Upper lobe of right lung (tissue), 1 donor: ENCODE results near the gene BNIPL. TPM values are rescaled to one million over a fixed set of nuclear protein-coding genes. Genes with fewer than 3 reads are reported as not detected.

ENCODE experiments used
- ATAC-seq: fragments of 200-7000 bp; cut with Tn5 transposase; one replicate; pipeline ENCODE4 v1.9.1; 2020; ENCODE audit warnings: mild to moderate bottlenecking, moderate library complexity
- DNase-seq: peaks from one replicate; pipeline ENCODE4 v3.0.0-alpha.2; 2020
- H3K27ac ChIP-seq: fragments of 200-600 bp; one replicate; pipeline ENCODE4 v1.8.0; 2022
- H3K27me3 ChIP-seq: fragments of 200-600 bp; one replicate; pipeline ENCODE4 v1.8.0; 2022; ENCODE audit warnings: mild to moderate bottlenecking
- H3K36me3 ChIP-seq: fragments of 200-600 bp; one replicate; pipeline ENCODE4 v1.8.0; 2022
- H3K4me1 ChIP-seq: fragments of 200-600 bp; one replicate; pipeline ENCODE4 v1.8.0; 2022
- H3K4me3 ChIP-seq: fragments of 200-600 bp; one replicate; pipeline ENCODE4 v1.8.0; 2022; ENCODE audit warnings: mild to moderate bottlenecking
- H3K9me3 ChIP-seq: fragments of 200-600 bp; one replicate; pipeline ENCODE4 v1.8.0; 2022
- CTCF ChIP-seq: fragments of 200-600 bp; IDR thresholded peaks from one replicate; pipeline ENCODE4 v1.8.0; 2022; ENCODE audit warnings: antibody characterized with exemption
- intact Hi-C: fragments of 100-400 bp; cut with DNase I; formaldehyde crosslinking; loops from one replicate; pipeline ENCODE4 v1.11.0; 2022
- long read RNA-seq: library from polyadenylated mRNA; unstranded; transcript quantifications from one replicate; pipeline ENCODE4 v2.0.0, GENCODE V29; 2021
- total RNA-seq: library from RNA; stranded (reverse); fragmentation: NEBNext Ultra II Directional; extraction: Animal tissue kit (Norgen Biotek cat#: 25700); gene quantifications from one replicate; pipeline ENCODE4 v1.2.1, GENCODE V29; 2021
- donor health status: DM: no; HTN: yes; CAD: no; lungs with severe emphysema.

The BNIPL gene
- 5.2 TPM for total RNA-seq
- long read RNA-seq, partial matches to known transcripts: 0 of 1 reads
- long read RNA-seq, other reads (novel, unspliced or antisense): 1 of 1 reads

- no peak within 1 kb of the TSS for H3K4me3 ChIP-seq
- no peak for TF ChIP-seq CTCF
- no peaks in the 10 kb centered on the region for H3K27me3 ChIP-seq
- peak within 1 kb of the TSS; percentile 42 for H3K27ac ChIP-seq
- H3K9me3 ChIP-seq: no peaks in the 10 kb centered on the region
- ATAC-seq: peak; percentile 88
- peaks cover 35% of the 10 kb centered on the region for H3K36me3 ChIP-seq
- intact Hi-C loops: no loop called here
- no peak for DNase-seq
- H3K4me1 ChIP-seq: no peaks in the 10 kb centered on the region
Measured at GRCh38 chr1:151036356-151036755, at the start of gene BNIPL. TSS of gene BNIPL (plus strand) at chr1:151036586. CDS start at chr1:151036726, 140 bp downstream.

DNA sequence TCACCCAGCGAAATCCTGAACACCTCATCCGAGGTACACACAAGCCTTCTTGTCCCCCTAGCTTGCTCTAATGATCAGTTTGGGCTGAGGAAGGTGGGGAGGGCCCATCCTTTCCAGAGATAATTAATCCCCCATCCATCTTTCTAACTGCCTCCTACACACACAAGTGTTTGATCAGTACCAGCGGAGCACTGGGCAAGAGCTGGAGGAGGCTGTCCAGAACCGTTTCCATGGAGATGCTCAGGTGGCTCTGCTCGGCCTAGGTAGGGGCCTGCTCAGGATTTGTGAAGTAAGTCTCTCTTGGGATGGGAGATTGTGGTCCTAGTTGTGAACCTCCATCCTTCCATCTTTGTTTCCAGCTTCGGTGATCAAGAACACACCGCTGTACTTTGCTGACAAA, 48.5 kb upstream of the BNIPL start:
- intact Hi-C loops: no loop called here
- TF ChIP-seq CTCF: no peak
- no peak overlapping the region for H3K4me3 ChIP-seq
- H3K9me3 ChIP-seq: no peaks in the 10 kb centered on the region
- DNase-seq (no peak), ATAC-seq (no peak)
- H3K27ac ChIP-seq: no peak overlapping the region
- H3K4me1 ChIP-seq: no peaks in the 10 kb centered on the region
- no peaks in the 10 kb centered on the region for H3K27me3 ChIP-seq
- no peaks in the 10 kb centered on the region for H3K36me3 ChIP-seq

GRCh38 chr1:150992626-150993025, 43.8 kb upstream of the BNIPL start:
- Histone ChIP-seq H3K9me3 (no peaks in the 10 kb centered on the region), H3K27ac (no peak overlapping the region), H3K36me3 (peaks cover 10% of the 10 kb centered on the region), H3K4me1 (peaks cover 4% of the 10 kb centered on the region), H3K27me3 (no peaks in the 10 kb centered on the region), H3K4me3 (no peak overlapping the region)
- intact Hi-C loops: no loop called here
- ATAC-seq (no peak), DNase-seq (no peak)
- no peak for TF ChIP-seq CTCF

DNA sequence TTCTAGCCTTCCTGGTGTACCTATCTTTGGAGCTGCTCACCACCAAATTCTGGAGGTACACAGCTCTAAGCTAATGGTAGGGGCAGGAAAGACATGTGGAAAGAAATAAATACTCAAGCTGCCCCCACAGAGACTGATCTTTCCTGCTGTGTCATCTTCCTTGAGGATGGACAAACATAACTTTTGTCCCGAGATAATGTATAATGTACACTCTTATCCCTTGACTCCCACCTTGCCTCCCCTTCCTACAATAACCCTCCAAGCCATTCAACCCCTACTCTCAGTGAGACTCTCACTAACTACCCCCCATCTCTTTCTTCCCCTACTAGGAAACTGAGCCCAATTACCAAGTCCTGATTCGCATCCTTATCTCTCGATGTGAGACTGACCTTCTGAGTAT, 42.1 kb upstream of the BNIPL start:
- intact Hi-C loops: no loop called here
- H3K9me3 ChIP-seq: no peaks in the 10 kb centered on the region
- no peak overlapping the region for H3K27ac ChIP-seq
- H3K27me3 ChIP-seq: no peaks in the 10 kb centered on the region
- H3K36me3 ChIP-seq: peaks cover 27% of the 10 kb centered on the region
- H3K4me1 ChIP-seq: peaks cover 4% of the 10 kb centered on the region
- no peak for DNase-seq
- TF ChIP-seq CTCF: no peak
- ATAC-seq: no peak
- H3K4me3 ChIP-seq: no peak overlapping the region

GRCh38 chr1:150995460-150995859, 40.9 kb upstream of the BNIPL start:
- intact Hi-C loops: no loop called here
- ATAC-seq (no peak), DNase-seq (no peak)
- no peaks in the 10 kb centered on the region for H3K9me3 ChIP-seq
- no peak overlapping the region for H3K27ac ChIP-seq
- no peak overlapping the region for H3K4me3 ChIP-seq
- no peaks in the 10 kb centered on the region for H3K27me3 ChIP-seq
- peaks cover 37% of the 10 kb centered on the region for H3K36me3 ChIP-seq
- peaks cover 4% of the 10 kb centered on the region for H3K4me1 ChIP-seq
- TF ChIP-seq CTCF: no peak

DNA sequence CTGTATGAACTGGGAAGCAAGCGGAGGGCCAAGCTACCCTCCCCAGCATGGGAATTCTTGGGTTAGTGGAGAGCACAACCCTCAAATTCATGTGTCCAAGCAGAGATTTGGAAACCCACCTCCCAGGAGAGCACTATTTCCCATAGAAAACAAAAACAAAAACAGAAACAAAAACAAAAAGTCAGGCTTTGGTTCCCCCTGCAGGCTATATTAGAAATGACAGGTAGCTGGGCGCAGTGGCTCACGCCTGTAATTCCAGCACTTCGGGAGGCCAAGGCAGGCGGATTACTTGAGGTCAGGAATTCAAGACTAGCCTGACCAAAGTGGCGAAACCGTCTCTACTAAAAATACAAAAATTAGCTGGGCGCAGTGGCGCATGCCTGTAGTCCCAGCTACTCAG, 40.5 kb upstream of the BNIPL start:
- ATAC-seq (peak; percentile 76), DNase-seq (no peak)
- peak; percentile 92 for TF ChIP-seq CTCF
- Histone ChIP-seq H3K27ac (no peak overlapping the region), H3K27me3 (no peaks in the 10 kb centered on the region), H3K4me3 (no peak overlapping the region), H3K4me1 (peaks cover 4% of the 10 kb centered on the region), H3K9me3 (no peaks in the 10 kb centered on the region), H3K36me3 (peaks cover 41% of the 10 kb centered on the region)
- intact Hi-C loops: no loop called here
